Activated CD4-positive, alpha-beta T cell treated with anti-CD3 and anti-CD28 coated beads, Interleukin-2, amount 50 U/mL, for 24 hours (primary cell): Measurements from ENCODE around the gene ADD2.
"Not testable (repeated sequence)": the region's sequence is repeated elsewhere in the genome, so short reads cannot be mapped to it uniquely, and the experiment has no call there.

Experiments
- DNase-seq, 2 donors: peaks; one replicate each; pipeline ENCODE4 v3.0.0-alpha.2; 2020; ENCODE audit warnings: low read depth in 1 of 2, low spot score in 1 of 2

The ADD2 gene

DNA sequence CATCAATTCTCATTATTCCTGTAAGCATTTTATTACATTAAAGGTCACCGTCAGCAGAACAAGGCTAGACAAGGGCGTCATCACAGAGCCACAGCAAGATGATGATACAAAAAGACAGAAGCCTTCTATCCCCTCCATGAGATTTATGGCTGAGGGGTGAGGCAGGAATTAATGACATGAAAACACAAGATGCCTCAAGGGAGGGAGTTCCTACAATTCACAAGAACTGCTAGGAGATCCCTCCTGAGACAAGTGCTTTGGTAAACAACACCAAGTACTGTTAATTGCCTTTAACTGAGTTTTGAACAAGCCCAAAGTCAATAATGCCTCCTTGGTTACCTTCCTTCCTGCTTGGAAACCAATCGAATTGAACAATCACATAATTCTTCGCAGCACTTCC lies 14.1 kb downstream of the ADD2 start:
- DNase-seq, result no peak

GRCh38 chr2:70753031-70753430 lies 15.0 kb downstream of the ADD2 start:
- no peak for DNase-seq

- no peak for DNase-seq
Observed at GRCh38 chr2:70752396-70752795, 15.6 kb downstream of the ADD2 start.

GRCh38 chr2:70751881-70752280 lies 16.1 kb downstream of the ADD2 start:
- DNase-seq, result no peak

DNA sequence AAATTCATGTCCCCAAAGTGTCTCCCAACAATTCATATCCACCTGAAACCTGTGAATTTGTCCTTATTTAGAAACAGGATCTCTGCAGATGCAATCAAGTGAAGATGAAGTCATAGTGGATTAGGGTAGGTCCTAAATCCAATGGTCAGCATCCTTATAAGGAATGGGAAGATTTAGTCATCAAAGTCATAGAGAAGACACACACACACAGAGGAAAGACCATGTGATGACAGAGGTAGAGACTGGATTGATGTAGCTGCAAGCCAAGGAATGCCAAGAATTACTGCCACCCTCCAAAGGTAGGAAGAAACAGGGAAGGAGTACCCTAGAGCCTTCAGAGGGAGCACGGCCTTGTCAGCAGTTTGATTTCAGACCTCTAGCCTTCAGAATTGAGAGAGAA lies 17.7 kb downstream of the ADD2 start:
- DNase-seq, result no peak

- no peak for DNase-seq
Observed at GRCh38 chr2:70748002-70748784, 19.8 kb downstream of the ADD2 start.

- no peak for DNase-seq
Observed at GRCh38 chr2:70747284-70747683, 20.7 kb downstream of the ADD2 start.

DNA sequence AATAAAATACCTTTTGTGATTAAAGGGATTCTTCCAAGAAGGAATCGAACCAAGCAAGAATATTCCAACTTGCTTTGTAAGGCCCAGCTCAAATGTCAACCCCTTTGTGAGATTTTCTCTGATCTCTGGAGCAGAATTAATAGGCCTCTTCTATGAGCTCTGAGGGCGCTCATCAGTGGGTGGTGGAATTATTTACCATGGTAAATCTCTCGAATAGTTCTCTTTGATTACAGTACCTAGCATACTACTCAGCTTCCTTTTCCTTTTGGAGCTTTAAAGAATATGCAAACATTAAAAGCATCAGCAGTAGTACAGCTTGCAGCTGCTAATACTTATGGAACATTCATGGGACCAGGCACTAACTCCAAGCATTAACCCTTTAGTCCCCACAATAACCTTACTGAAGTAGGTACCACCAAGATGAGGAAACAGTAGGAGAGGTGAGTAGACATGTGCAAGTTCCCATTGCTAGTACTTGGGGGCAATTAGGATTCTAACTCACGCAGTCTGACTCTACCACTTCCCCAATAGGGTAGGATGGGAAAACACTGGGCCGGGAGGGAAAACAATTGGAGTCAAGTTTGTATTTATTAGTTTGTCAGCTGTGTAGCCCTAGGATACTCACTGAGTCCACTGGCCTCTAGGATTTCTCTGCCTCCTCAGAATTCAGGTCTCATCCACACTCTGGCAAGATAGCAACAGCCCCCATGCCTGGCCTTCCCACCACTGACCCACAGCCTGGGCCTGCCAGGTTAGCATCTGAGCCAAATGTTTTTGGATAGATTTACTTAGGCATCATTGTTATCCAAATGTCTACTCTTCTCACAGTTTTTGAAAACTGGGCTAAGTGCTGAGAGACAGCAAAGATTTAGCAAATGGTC lies 21.7 kb downstream of the ADD2 start:
- DNase-seq, result no peak

- DNase-seq, result no peak
Observed at GRCh38 chr2:70745276-70745825, 22.6 kb downstream of the ADD2 start.

GRCh38 chr2:70744397-70744796 lies 23.6 kb downstream of the ADD2 start:
- DNase-seq, result no peak

- DNase-seq, result no peak
Observed at GRCh38 chr2:70743677-70744076, 24.3 kb downstream of the ADD2 start.

- no peak for DNase-seq
Observed at GRCh38 chr2:70743068-70743467, 24.9 kb downstream of the ADD2 start.

DNA sequence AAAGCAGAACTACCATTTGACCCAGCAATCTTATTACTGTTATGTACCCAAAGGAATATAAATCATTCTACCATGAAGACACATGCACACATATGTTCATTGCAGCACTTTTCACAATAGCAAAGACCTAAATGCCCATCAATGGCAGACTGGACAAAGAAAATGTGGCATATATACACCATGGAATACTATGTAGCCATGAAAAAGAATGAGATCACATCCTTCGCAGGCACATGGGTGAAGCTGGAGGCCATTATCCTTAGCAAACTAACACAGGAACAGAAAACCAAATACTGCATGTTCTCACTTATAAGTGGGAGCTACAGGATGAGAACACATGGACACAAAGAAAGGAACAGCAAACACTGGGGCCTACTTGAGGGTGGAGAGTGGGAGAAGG lies 28.5 kb downstream of the ADD2 start:
- DNase-seq, result not testable (repeated sequence)

- DNase-seq, result no peak
Observed at GRCh38 chr2:70738159-70738558, 29.8 kb downstream of the ADD2 start.

DNA sequence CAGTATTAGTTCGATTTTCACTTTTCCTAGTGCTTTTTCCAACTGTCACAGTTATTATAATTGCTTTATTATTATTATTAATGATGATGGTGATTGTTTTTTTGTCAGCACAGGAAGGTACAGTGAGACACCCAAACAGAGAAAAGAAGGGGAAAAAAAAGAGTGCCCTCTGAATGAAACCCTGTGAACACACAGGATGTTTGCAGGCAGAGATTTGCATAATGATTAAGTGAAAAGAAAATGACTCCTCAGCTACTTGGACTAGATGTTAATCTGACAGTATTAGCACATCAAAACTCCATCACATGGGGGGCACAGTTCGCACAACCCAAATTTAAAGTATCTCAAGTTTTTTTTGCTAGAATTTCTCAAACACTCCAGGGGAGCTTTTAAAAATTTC lies 32.9 kb downstream of the ADD2 start:
- DNase-seq, result no peak

- DNase-seq, result no peak
Observed at GRCh38 chr2:70733646-70734180, 34.3 kb downstream of the ADD2 start.

- no peak for DNase-seq
Observed at GRCh38 chr2:70732766-70733645, 35.0 kb downstream of the ADD2 start.

DNA sequence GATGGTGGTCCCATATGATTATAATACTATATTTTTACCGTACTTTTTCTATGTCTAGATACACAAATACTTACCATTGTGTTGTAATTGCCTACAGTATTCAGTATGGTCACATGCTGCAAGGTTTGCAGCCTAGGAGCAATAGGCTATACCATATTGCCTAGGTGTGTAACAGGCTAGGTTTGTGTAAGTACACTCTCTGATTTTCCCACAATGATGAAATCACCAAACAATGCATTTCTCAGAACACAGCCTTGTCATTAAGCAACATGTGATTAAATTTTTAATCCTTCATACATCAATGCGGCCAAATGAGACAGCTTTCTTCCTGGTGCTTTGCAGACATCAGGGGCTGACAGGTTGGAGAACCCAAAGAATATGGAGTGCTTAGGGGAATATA lies 37.3 kb downstream of the ADD2 start:
- DNase-seq, result no peak

- DNase-seq, result no peak
Observed at GRCh38 chr2:70729647-70730046, 38.4 kb downstream of the ADD2 start.

GRCh38 chr2:70728128-70728527 lies 39.9 kb downstream of the ADD2 start:
- no peak for DNase-seq
